Measurements from ENCODE around the gene ZCCHC24.
"Not testable (repeated sequence)": the region's sequence is repeated elsewhere in the genome, so short reads cannot be mapped to it uniquely, and the experiment has no call there.

Gene ZCCHC24

DNA sequence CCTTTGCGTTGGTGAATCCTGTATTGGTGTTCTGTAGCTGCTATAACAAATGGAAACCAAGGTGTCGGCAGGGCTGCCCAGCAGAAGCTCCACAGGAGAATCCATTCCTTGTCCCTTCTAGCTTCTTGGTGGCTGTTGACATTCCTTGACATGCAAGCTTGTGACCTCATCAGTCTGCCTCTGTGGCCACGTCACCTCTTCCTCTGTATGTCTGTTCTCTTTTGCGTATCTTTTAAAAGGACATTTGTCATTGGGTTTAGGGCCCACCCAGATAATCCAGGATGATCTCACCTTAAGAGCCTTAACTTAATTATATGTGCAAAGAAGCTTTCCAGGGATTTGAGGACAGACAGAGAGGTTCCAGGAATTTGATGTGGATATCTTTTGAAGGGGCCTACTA lies 15.3 kb upstream of the ZCCHC24 start:
- H3K4me3 Mint-ChIP-seq, result no peak overlapping the region
- no peaks in the 10 kb centered on the region for H3K4me1 Mint-ChIP-seq (ENCODE audit: low read depth)
- H3K27me3 Mint-ChIP-seq, result peaks cover 3% of the 10 kb centered on the region
- H3K27ac Mint-ChIP-seq, result no peak overlapping the region
- H3K36me3 Mint-ChIP-seq, result no peaks in the 10 kb centered on the region
- no peaks in the 10 kb centered on the region for H3K9me3 Mint-ChIP-seq (ENCODE audit: low read depth)

- Mint-ChIP-seq H3K9me3 (ENCODE audit: low read depth) (no peaks in the 10 kb centered on the region), H3K4me1 (ENCODE audit: low read depth) (no peaks in the 10 kb centered on the region), H3K27ac (no peak overlapping the region), H3K27me3 (peaks cover 3% of the 10 kb centered on the region), H3K4me3 (no peak overlapping the region), H3K36me3 (no peaks in the 10 kb centered on the region)
These were observed 13.8 kb upstream of the ZCCHC24 start for GRCh38 chr10:79459243-79459642.

DNA sequence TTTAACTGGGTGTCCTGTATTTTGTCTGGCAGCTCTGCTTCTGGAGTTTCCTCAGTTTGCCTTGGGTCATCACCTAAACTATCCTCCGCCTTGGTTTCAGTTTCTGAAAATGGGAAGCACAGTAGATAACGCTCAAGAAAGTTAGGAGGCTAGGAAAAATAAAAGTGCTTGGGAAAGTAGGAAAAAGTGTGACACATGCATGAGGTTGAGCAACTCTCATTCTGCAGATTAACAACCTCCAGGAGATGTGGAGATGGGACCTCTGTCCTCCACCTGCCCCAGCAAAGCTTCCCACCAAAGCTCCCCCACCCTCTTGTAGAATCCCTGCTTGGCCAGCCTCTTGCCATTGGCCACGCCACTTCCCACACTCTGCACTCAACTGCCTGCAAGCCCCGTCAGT lies 13.1 kb upstream of the ZCCHC24 start:
- no peaks in the 10 kb centered on the region for H3K9me3 Mint-ChIP-seq (ENCODE audit: low read depth)
- no peak overlapping the region for H3K27ac Mint-ChIP-seq
- H3K4me3 Mint-ChIP-seq, result no peak overlapping the region
- H3K27me3 Mint-ChIP-seq, result peaks cover 3% of the 10 kb centered on the region
- H3K4me1 Mint-ChIP-seq (ENCODE audit: low read depth), result no peaks in the 10 kb centered on the region
- H3K36me3 Mint-ChIP-seq, result no peaks in the 10 kb centered on the region

DNA sequence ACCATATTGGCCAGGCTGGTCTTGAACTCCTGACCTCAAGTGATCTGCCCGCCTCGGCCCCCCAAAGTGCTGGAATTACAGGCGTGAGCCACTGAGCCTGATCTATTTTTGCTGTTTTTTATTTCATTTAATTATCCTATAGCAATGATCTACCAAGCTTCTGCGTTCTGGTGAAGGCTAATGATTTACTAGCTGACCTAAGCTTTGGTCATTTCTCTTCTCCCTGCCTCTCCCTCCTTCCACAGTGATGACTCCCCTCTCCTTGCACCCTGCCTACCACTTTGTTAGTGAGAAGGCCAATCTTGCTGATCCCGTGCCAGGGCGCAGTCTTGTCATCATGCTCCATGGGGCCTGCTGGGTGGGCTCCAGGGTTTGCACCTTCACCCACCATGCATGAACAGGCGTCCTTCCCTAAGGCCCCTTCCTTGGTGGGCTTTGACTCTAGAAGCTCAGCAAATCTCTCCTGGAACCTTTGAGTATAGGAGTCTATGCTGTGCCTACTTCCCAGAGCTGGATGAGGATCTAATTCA lies 11.9 kb upstream of the ZCCHC24 start:
- no peaks in the 10 kb centered on the region for H3K4me1 Mint-ChIP-seq (ENCODE audit: low read depth)
- H3K4me3 Mint-ChIP-seq, result no peak overlapping the region
- H3K27ac Mint-ChIP-seq, result no peak overlapping the region
- no peaks in the 10 kb centered on the region for H3K36me3 Mint-ChIP-seq
- H3K9me3 Mint-ChIP-seq (ENCODE audit: low read depth), result no peaks in the 10 kb centered on the region
- H3K27me3 Mint-ChIP-seq, result peaks cover 3% of the 10 kb centered on the region

GRCh38 chr10:79454259-79454658 lies 8.8 kb upstream of the ZCCHC24 start:
- H3K9me3 Mint-ChIP-seq (ENCODE audit: low read depth), result no peaks in the 10 kb centered on the region
- H3K27ac Mint-ChIP-seq, result no peak overlapping the region
- no peaks in the 10 kb centered on the region for H3K36me3 Mint-ChIP-seq
- no peak overlapping the region for H3K4me3 Mint-ChIP-seq
- H3K27me3 Mint-ChIP-seq, result peaks cover 3% of the 10 kb centered on the region
- no peaks in the 10 kb centered on the region for H3K4me1 Mint-ChIP-seq (ENCODE audit: low read depth)

GRCh38 chr10:79453392-79453791 lies 8.0 kb upstream of the ZCCHC24 start:
- no peaks in the 10 kb centered on the region for H3K4me1 Mint-ChIP-seq (ENCODE audit: low read depth)
- no peaks in the 10 kb centered on the region for H3K9me3 Mint-ChIP-seq (ENCODE audit: low read depth)
- no peak overlapping the region for H3K4me3 Mint-ChIP-seq
- H3K27ac Mint-ChIP-seq, result no peak overlapping the region
- H3K36me3 Mint-ChIP-seq, result no peaks in the 10 kb centered on the region
- no peaks in the 10 kb centered on the region for H3K27me3 Mint-ChIP-seq

DNA sequence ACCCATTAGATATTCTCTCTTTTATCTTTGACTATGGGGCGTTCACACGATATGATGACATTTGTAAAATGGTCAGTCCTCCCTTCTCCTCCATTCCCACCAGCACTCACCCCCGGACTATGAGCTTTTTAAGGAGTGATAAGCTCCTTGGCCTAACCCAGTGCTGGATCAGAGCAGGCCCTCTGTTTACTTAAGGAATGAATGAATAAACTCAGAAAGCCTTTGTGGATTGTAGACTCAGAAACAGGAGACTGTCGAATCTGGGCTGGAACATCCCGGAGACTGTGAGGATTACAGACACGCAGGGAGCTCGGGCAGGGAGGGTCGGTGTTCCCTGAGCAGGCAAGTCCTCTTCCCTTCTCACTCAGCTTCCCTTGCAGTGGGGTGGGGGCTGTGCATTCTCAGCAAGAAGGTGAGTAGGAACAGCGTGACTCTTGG lies 6.8 kb upstream of the ZCCHC24 start:
- Mint-ChIP-seq H3K4me3 (no peak overlapping the region), H3K36me3 (no peaks in the 10 kb centered on the region), H3K4me1 (ENCODE audit: low read depth) (no peaks in the 10 kb centered on the region), H3K27me3 (no peaks in the 10 kb centered on the region), H3K27ac (no peak overlapping the region), H3K9me3 (ENCODE audit: low read depth) (no peaks in the 10 kb centered on the region)

DNA sequence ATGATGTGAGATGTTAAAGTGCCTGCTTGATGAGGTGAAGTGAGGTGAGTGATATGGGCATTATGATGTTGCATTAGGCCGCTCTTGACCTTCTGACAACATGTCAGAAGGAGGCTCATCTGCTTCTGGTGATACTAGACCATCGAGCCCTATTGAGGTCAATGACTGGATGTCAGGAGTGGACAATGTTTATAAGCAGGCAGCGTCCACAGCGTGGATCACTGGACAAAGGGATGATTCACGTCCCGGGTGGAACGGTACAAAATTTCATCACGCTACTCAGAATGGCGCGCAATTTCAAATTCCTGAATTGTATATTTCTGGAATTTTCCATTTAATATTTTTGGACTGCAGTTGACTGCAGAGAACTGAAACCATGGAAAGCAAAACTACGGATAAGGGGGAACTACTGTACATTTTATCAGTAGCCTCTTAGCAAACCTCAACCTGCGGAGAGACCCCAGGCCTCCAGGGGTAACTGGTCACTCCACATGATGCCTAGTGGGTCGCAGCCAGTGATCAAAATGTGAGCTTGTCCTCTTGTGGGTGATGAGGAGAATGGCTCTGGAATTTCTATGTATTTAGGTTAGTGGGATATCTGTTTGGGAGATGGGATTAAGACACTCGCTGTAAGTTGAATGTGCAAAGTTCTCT lies 5.7 kb upstream of the ZCCHC24 start:
- H3K4me1 Mint-ChIP-seq (ENCODE audit: low read depth), result peaks cover 6% of the 10 kb centered on the region
- no peak overlapping the region for H3K4me3 Mint-ChIP-seq
- no peak overlapping the region for H3K27ac Mint-ChIP-seq
- H3K9me3 Mint-ChIP-seq (ENCODE audit: low read depth), result no peaks in the 10 kb centered on the region
- no peaks in the 10 kb centered on the region for H3K36me3 Mint-ChIP-seq
- H3K27me3 Mint-ChIP-seq, result no peaks in the 10 kb centered on the region

DNA sequence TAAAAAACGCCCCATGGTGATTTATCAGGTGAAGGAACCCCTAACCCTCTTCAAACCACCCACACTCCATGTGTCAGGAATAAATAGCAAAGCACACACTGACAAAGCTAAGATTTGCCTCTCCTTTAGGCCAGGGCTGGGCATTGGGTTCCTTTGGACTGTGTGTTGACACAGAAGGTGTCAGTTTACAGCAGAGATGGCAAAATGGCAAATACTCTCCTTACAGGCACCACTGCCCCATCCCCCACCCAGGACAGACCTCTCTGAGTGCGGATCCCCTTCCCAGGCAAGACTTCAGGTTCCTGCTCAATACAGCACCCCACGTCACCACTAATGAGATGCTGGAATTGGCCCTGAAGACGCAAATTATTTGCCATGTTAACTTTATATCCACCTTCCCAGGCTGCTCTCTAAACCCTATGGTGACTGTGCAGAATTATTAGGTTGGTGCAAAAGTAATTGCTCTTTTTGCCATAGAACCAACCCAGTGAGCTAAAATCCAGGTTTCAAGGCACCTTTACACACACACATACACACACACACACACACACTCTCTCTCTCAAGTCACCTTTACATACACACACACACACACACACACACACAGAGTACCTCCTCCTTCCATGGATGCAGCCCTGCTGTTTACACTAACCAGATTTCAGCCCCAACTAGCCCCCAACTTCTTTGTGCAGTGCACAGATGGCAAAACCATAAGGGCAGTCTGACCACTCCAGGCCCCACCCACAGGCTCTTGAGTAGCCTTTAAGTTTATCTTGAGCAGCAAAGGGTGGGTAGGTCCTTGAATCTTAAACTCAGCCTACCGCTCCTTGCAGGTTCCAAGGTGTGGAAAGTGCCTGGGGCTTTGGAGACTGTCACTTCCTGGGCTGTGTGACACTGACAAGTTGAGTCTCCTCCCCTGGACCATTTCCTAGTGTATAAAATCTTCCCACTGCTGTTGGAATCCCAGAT lies 4.0 kb upstream of the ZCCHC24 start:
- no peak overlapping the region for H3K27ac Mint-ChIP-seq
- H3K36me3 Mint-ChIP-seq, result no peaks in the 10 kb centered on the region
- H3K9me3 Mint-ChIP-seq (ENCODE audit: low read depth), result no peaks in the 10 kb centered on the region
- no peak overlapping the region for H3K4me3 Mint-ChIP-seq
- H3K4me1 Mint-ChIP-seq (ENCODE audit: low read depth), result peaks cover 11% of the 10 kb centered on the region
- no peaks in the 10 kb centered on the region for H3K27me3 Mint-ChIP-seq

DNA sequence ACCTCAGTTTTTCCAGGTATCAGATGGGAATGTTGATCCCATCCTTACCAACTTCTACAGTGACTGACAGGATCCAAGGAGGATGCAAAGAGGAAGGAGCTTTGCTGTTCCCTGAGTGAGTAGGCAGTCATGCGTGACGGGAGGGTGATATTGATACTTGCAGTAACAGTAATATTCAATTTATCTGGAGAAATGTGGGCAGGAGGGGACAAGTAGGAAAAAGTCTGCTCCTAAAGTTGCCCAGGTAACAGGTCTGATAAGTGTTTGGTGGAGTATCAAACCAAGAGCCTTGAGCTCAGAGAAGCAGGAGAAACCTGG lies 3.3 kb upstream of the ZCCHC24 start:
- Mint-ChIP-seq H3K27me3 (no peaks in the 10 kb centered on the region), H3K9me3 (ENCODE audit: low read depth) (no peaks in the 10 kb centered on the region), H3K36me3 (no peaks in the 10 kb centered on the region), H3K27ac (no peak overlapping the region), H3K4me3 (no peak overlapping the region), H3K4me1 (ENCODE audit: low read depth) (peaks cover 19% of the 10 kb centered on the region)

GRCh38 chr10:79447911-79448731 lies 2.7 kb upstream of the ZCCHC24 start:
- H3K4me3 Mint-ChIP-seq, result no peak overlapping the region
- no peaks in the 10 kb centered on the region for H3K9me3 Mint-ChIP-seq (ENCODE audit: low read depth)
- H3K4me1 Mint-ChIP-seq (ENCODE audit: low read depth), result peaks cover 25% of the 10 kb centered on the region
- no peaks in the 10 kb centered on the region for H3K36me3 Mint-ChIP-seq
- no peak overlapping the region for H3K27ac Mint-ChIP-seq
- peaks cover 2% of the 10 kb centered on the region for H3K27me3 Mint-ChIP-seq

DNA sequence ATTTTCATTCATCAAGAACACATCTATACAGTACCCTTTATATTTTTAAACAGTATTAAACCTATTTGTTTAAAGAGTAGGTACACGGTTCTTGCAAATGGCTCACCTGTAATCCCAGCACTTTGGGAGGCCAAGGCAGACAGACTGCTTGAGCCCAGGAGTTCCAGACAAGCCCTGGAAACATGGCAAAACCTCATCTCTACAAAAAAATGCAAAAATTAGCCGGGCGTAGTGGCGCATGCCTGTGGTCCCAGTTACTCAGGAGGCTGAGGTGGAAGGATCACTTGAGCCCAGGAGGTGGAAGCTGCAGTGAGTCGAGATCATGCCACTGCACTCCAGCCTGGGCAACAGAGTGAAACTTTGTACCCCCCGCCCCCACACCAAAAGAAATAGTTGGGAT lies 1.8 kb upstream of the ZCCHC24 start:
- H3K4me1 Mint-ChIP-seq (ENCODE audit: low read depth), result peaks cover 26% of the 10 kb centered on the region
- peak overlapping the region; percentile 78 for H3K4me3 Mint-ChIP-seq
- not testable (repeated sequence) for H3K36me3 Mint-ChIP-seq; H3K9me3 Mint-ChIP-seq (ENCODE audit: low read depth); H3K27ac Mint-ChIP-seq; H3K27me3 Mint-ChIP-seq

DNA sequence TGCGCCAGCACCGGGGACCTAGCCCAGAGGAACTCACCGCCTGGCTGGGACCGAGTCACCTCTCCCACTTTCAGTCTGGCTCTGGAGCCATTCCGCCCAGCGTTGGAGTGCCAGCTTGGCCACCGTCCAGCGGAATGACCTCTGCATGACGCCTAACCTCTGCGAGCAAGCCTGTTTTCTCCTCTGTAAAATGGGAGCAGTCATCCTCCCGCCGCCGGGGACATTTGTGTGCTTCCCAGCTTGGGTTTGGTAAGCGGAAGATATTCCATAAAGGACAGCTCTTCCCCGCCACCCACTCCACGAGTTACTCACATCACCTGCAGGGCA lies 1.3 kb upstream of the ZCCHC24 start:
- no peaks in the 10 kb centered on the region for H3K36me3 Mint-ChIP-seq
- H3K27ac Mint-ChIP-seq, result no peak overlapping the region
- H3K4me1 Mint-ChIP-seq (ENCODE audit: low read depth), result peaks cover 26% of the 10 kb centered on the region
- H3K9me3 Mint-ChIP-seq (ENCODE audit: low read depth), result no peaks in the 10 kb centered on the region
- peak overlapping the region; percentile 78 for H3K4me3 Mint-ChIP-seq
- H3K27me3 Mint-ChIP-seq, result peaks cover 2% of the 10 kb centered on the region

- peaks cover 26% of the 10 kb centered on the region for H3K4me1 Mint-ChIP-seq (ENCODE audit: low read depth)
- H3K9me3 Mint-ChIP-seq (ENCODE audit: low read depth), result no peaks in the 10 kb centered on the region
- no peaks in the 10 kb centered on the region for H3K36me3 Mint-ChIP-seq
- H3K27me3 Mint-ChIP-seq, result peaks cover 2% of the 10 kb centered on the region
- peak overlapping the region; percentile 72 for H3K27ac Mint-ChIP-seq
- H3K4me3 Mint-ChIP-seq, result peak overlapping the region; percentile 90
These were observed 743 bp upstream of the ZCCHC24 start for GRCh38 chr10:79445977-79446757.

Measured in activated naive CD8-positive, alpha-beta T cell (primary cell).